MM.1S (cell line): Measurements from ENCODE around the gene ARMC12.

Experiments
- EZH2 ChIP-seq: fragments of 300-600 bp; sonication (generic); optimal IDR thresholded peaks from 2 replicates; pipeline ENCODE3; 2017; ENCODE audit warnings: low read depth, mild to moderate bottlenecking, antibody characterized with exemption, low read length, mixed read lengths
- TF ChIP-seq, protein P1 (sequence below): fragments of 300-600 bp; sonication (generic); IDR thresholded peaks from 2 replicates; pipeline ENCODE4 v1.5.1; 2016; ENCODE audit warnings: antibody characterized with exemption, low read length, mixed read lengths

DNA sequence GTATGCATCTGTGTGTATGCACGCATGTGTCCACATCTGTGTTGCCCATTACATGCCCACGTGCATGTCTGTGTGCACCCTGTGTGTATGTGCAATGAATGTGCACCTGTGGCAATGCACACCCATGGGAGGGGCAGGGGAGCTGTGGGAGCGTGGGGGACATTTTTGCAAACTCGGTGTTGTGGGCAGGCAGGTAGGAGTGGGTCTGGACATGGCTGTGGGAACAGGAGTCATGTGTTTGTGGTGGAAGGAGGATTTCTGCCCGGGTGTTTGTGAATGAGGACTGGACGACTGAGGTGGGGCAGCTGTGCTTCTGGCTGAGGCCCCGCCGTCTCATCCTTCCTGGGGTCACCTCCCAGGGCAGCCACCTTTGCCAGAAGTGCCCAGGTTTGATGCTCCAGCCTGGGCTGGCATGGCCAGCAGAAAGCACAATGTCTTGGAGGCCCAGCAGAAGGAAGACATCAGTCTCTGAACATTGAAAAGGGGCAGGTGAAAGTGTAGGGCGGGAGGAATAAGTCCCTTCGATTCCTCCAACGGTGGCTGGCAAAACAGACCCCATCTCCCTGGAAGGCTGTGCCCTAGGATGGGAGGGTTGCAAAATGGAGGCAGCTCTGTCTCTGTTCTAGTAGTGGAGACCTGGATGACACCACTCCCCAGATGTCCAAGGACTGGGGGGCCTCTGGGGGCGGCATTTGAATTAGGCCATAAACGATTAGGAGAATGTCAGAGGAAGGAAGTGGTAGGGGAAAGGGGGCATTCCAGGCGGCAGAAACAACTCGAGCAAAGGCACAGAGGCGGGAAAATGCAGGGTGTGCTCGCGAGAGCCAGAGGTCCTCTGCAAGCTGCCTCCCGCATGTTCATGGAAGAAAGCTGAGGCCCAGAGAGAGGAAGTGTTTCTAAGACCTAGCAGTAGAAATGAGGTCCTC lies 19.1 kb upstream of the ARMC12 start:
- TF ChIP-seq, protein P1, sequence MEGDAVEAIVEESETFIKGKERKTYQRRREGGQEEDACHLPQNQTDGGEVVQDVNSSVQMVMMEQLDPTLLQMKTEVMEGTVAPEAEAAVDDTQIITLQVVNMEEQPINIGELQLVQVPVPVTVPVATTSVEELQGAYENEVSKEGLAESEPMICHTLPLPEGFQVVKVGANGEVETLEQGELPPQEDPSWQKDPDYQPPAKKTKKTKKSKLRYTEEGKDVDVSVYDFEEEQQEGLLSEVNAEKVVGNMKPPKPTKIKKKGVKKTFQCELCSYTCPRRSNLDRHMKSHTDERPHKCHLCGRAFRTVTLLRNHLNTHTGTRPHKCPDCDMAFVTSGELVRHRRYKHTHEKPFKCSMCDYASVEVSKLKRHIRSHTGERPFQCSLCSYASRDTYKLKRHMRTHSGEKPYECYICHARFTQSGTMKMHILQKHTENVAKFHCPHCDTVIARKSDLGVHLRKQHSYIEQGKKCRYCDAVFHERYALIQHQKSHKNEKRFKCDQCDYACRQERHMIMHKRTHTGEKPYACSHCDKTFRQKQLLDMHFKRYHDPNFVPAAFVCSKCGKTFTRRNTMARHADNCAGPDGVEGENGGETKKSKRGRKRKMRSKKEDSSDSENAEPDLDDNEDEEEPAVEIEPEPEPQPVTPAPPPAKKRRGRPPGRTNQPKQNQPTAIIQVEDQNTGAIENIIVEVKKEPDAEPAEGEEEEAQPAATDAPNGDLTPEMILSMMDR: no peak
- no peak for TF ChIP-seq EZH2
